ENCODE data around the gene SECISBP2L. TPM values are rescaled to one million over a fixed set of nuclear protein-coding genes. Genes with fewer than 3 reads are reported as not detected.

Gene SECISBP2L
- total and polyA plus RNA-seq, 10 of the 15 experiments (the other 5 are each of a cell fraction or from before 2014, with no cell fraction given) = 1.4 to 24.2 (median 10.4) TPM

- no peak for TF ChIP-seq BCL3 (IDR thresholded peaks at IDR 0.05; ENCODE audit: borderline replicate concordance, insufficient read depth, low read depth, low read length, poor library complexity, severe bottlenecking)
- no peak for TF ChIP-seq NFXL1 (IDR thresholded peaks at IDR 0.05; ENCODE audit: borderline replicate concordance)
- no peak for TF ChIP-seq TAF1 (IDR thresholded peaks at IDR 0.05; ENCODE audit: borderline replicate concordance, low read depth, low read length)
- no peak for TF ChIP-seq NR2C2 (IDR thresholded peaks at IDR 0.05; ENCODE audit: borderline replicate concordance, control insufficient read depth, insufficient read length, low read depth)
Measured at GRCh38 chr15:49059491-49059890, 13.2 kb upstream of the SECISBP2L start (continued).

GRCh38 chr15:49058559-49058958, 12.3 kb upstream of the SECISBP2L start:
- Histone ChIP-seq H3K27ac (ENCODE audit: control insufficient read depth, insufficient read depth) (no peak overlapping the region), H2AFZ (ENCODE audit: control insufficient read depth, low read depth, low read length) (no peak overlapping the region), H3K9ac (ENCODE audit: control insufficient read depth, insufficient read depth, low read length) (no peak overlapping the region), H3K36me3 (ENCODE audit: control insufficient read depth in 2 of 2, insufficient read depth in 2 of 2, low read length in 1 of 2) (no peaks in the 10 kb centered on the region), H3K27me3 (replicated peaks in 1 of 2; ENCODE audit: control insufficient read depth in 2 of 2, insufficient read depth in 2 of 2, low read length in 1 of 2) (no peaks in the 10 kb centered on the region), H3K9me3 (replicated peaks; ENCODE audit: control insufficient read depth, insufficient read depth, low read length) (no peaks in the 10 kb centered on the region), H3K79me2 (ENCODE audit: control insufficient read depth, insufficient read depth, low read length) (no peaks in the 10 kb centered on the region), H4K20me1 (ENCODE audit: control insufficient read depth, insufficient read depth) (no peaks in the 10 kb centered on the region), H3K4me2 (ENCODE audit: control insufficient read depth, insufficient read depth) (no peak overlapping the region), H3K4me3 (no peak overlapping the region), H3K4me1 (ENCODE audit: control insufficient read depth, insufficient read depth, low read length) (no peaks in the 10 kb centered on the region)
- BruUV-seq (replicated peaks) = no TSS peak
- in situ Hi-C loops (cut with MboI) = no loop called here
- ChIA-PET RAD21 (ENCODE audit: unreplicated experiment) (no interaction called here), CTCF (interaction anchor here (0.9 to 2.4 kb wide), 3 partner anchors 21 to 197 kb away, joined by 3 to 7 read pairs (median 6); no protein-coding TSS in a partner anchor), POLR2A (no interaction called here), SMC1A (ENCODE audit: uncharacterized antibody, unreplicated experiment) (interaction anchor here (0.8 kb wide), 1 partner anchor 8 kb away, joined by 3 read pairs; no protein-coding TSS in a partner anchor)
- DNase-seq (ENCODE audit: low read depth, low spot score) = no peak
- no peak for FAIRE-seq
- no peak for ATAC-seq
- intact Hi-C loops (cut with micrococcal nuclease; ENCODE audit: unreplicated experiment) = no loop called here
- WGBS (ENCODE audit: insufficient coverage, insufficient replicate concordance, low lambda C conversion rate, missing lambda C conversion rate) = 33% methylated on average over 1 of the region's 1 CpG
- TF ChIP-seq CUX1 (IDR thresholded peaks at IDR 0.05; ENCODE audit: insufficient replicate concordance, low read depth, low read length) (no peak), RAD21 (IDR thresholded peaks at IDR 0.05; ENCODE audit: insufficient read depth, low read depth, low read length) (no peak), GABPA (IDR thresholded peaks at IDR 0.05; ENCODE audit: low read depth) (no peak), IRF5 (IDR thresholded peaks at IDR 0.05; ENCODE audit: borderline replicate concordance) (no peak), MTA2 (IDR thresholded peaks at IDR 0.05; ENCODE audit: low read depth) (no peak), CEBPB (IDR thresholded peaks at IDR 0.05; ENCODE audit: borderline replicate concordance in 1 of 2, low read depth in 2 of 2, low read length in 2 of 2) (no peak), MYC (IDR thresholded peaks at IDR 0.05; ENCODE audit: insufficient read depth, insufficient read length, insufficient replicate concordance, low read length, severe bottlenecking) (no peak), RELB (IDR thresholded peaks at IDR 0.05; ENCODE audit: low read depth) (no peak)

All from GM12878 (cell line).